T follicular helper cell (primary cell): ENCODE results near the gene YPEL3.
A peak's percentile ranks its signal among the peaks of the same experiment; 100 is the strongest.
"Not testable (repeated sequence)": the region's sequence is repeated elsewhere in the genome, so short reads cannot be mapped to it uniquely, and the experiment has no call there.

Experiments used
- DNase-seq: peaks from one replicate; pipeline ENCODE4 v3.0.0-alpha.2; 2020; ENCODE audit warnings: low read depth
- total RNA-seq, 2 experiments: gene quantifications; one replicate each; lab custom pipeline; 2026; lab: John Stamatoyannopoulos, UW

YPEL3 gene, protein sequence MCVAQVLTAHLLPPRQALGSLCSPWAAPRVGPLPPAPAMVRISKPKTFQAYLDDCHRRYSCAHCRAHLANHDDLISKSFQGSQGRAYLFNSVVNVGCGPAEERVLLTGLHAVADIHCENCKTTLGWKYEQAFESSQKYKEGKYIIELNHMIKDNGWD
- total RNA-seq, result 5.4 to 115 reads per million in 2 experiments

- DNase-seq, result peak; percentile 85
Measured at GRCh38 chr16:30096105-30096861, at the start of gene YPEL3. Gene YPEL3 (minus strand): TSS chr16:30096213. CDS start chr16:30095482, 731 bp downstream.

- no peak for DNase-seq
Measured at GRCh38 chr16:30145657-30146056, 49.6 kb upstream of the YPEL3 start.

DNA sequence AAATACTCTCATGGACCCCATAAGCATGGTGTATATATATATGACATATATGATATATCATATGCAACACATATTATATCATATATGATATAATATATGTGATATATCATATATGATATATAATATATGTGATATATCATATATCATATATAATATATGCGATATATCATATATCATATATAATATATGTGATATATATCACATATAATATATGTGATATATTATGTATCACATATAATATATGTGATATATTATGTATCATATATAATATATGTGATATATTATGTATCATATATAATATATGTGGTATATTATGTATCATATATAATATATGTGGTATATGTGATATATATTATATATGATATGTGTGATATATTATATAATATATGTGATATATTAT lies 48.9 kb upstream of the YPEL3 start:
- DNase-seq, result no peak

- DNase-seq, result no peak
Measured at GRCh38 chr16:30144017-30144416, 48.0 kb upstream of the YPEL3 start.

DNA sequence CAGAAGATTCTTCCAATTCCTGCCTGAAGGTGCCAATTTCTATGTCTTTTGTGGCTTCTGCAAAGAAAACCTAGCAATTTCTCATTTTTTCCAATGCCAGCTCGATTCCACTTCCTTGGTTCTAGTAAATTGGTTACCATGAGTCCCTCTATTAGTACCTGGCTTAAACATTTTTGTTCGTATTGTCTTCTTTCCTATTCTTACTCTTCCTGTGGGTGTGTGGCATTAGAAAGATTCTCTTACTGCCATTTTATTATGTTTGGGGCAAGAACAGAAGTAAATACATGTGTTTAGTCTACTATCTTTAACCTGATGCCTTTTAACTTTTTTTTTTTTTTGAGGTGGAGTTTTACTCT lies 47.3 kb upstream of the YPEL3 start:
- no peak for DNase-seq

DNA sequence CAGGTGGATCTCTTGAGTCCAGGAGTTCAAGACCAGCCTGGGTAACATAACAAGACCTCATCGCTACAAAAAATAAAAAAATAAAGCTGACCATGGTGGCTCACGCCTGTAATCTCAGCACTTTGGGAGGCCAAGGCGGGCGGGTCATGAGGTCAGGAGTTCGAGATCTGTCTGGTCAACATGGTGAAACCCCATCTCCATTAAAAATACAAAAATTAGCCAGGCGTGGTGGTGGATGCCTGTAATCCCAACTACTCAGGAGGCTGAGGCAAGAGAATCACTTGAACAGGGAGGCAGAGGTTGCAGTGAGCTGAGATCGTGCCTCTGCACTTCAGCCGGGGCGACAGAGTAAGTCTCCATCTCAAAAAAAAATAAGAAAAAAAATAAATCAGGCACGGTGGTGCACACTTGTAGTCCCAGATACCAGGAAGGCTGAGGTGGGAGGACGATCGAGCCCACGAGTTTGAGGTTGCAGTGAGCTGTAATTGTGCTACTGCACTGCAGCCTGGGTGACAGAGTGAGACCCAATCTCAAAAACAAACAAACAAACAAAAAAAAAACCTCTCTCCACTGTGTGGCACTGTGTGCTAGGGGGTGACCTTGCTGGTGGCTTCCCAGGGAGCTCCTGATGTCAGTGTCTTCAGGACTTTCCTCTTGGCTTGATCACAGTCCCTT lies 46.8 kb upstream of the YPEL3 start:
- DNase-seq, result no peak

DNA sequence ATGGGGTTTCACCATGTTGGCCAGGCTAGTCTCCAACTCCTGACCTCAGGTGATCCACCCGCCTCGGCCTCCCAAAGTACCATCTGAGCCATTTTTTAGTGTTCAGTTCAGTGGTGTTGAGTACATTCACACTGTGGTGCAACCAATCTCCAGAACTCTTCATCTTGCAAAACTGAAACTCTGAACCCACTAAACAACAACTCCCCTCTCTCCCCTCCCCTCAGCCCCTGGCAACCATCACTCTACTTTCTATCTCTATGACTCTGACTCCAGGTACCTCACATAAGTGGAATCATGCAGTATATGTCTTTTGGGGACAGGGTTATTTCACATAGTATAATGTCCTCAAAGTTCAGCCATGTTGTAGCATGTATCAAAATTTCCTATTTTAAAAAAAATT lies 45.7 kb upstream of the YPEL3 start:
- DNase-seq, result no peak

DNA sequence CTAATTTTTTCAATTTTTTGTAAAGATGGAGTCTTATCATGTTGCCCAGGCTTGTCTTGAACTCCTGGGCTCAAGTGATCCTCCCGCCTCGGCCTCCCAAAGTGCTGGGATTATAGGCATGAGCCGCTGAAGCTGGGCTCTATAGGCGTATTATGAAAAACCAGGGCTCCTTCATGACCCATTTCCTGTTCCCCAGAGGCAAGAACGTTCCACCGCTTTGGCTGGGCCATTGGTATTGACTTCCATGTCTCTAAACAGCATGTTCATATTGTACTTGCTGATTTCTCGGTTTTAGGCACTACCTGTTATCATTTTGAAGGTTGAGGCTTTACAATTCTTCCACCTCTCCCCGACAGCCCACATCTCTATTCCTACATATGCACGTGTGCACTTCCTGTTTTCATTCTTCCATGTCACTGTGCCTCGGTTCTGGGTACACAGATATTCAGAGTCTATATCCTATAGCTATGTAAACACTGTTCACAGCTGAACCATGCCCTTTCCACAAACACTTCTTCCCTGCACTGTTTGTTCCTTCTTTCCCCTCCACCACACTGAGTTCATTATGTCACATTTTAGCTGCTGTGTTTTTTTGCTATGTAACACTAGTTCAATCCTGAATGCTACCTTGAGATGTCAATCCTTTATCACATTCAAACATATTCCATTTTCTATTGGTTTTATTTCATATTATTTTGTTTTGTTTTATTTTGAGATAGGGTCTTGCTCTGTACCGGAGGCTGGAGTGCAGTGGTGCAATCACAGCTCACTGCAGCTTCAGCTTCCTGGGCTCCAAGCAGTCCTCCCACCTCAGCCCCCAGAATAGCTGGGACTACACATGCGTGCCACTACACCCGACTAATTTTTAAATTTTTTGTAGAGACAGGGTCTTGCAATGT lies 43.8 kb upstream of the YPEL3 start:
- no peak for DNase-seq

DNA sequence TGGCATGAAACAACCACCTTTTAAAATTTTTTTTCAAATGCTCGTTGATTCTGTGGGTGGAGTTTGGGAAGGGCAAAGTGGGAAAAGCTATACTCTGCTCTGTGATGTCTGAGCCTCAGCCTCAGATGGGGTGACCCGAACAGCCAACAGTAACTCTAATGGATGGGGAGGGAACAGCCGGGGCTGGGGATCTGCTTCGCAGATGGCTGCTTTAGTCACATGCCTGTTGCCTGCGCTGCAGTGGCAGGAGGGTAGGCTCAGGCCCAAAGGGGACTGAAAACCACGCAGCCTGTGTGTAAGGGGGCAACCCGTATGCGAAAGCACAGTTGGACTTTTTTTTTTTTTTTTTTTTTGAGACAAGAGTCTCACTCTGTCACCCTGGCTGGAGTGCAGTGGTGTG lies 41.9 kb upstream of the YPEL3 start:
- no peak for DNase-seq

GRCh38 chr16:30136971-30137605 lies 41.1 kb upstream of the YPEL3 start:
- DNase-seq, result no peak

DNA sequence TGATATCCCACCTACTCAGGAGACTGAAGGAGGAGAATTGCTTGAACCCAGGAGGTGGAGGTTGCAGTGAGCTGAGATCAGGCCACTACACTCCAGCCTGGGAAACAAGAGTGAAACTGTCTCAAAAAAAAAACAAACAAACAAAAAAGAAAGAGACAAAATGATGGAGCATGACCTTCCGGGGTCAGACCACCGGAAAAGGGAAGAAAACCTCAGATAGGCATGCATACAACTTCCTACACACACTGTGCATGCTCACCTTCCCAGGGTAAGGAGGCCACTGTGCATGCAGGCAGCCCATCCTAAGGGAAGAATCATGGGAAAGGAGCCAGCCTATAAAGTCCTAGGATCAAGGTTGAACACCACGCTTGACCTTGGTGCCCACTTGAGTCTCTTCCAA lies 36.6 kb upstream of the YPEL3 start:
- no peak for DNase-seq

DNA sequence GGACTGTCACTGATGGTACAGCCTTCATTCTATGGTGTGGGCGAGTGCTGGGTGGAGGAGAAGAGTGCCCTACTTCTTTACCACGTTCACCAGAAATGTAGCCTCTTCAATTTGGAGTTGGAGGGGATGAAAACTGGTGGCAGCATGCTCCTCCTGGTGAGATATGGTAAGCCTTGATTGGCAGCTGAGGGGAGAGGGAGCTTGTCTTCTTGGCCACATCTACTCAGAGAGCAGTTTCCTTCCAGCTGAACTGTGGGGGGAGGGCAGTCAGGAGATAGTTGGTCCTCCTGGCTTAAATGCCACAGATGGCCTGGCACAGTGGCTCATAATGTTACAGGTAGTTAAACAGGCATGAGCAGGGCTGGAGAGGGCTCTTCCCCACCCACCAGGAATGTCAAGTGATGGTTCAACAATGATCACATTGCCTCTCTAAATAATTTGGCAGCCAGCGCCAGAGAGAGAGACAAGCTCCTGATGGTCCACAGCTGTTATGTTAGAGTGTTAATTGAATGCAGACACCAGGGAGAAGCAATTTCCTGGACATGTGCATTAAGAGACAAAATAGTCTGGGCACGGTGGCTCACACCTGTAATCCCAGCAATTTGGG lies 36.0 kb upstream of the YPEL3 start:
- DNase-seq, result no peak

GRCh38 chr16:30127993-30128392 lies 32.0 kb upstream of the YPEL3 start:
- DNase-seq, result no peak

DNA sequence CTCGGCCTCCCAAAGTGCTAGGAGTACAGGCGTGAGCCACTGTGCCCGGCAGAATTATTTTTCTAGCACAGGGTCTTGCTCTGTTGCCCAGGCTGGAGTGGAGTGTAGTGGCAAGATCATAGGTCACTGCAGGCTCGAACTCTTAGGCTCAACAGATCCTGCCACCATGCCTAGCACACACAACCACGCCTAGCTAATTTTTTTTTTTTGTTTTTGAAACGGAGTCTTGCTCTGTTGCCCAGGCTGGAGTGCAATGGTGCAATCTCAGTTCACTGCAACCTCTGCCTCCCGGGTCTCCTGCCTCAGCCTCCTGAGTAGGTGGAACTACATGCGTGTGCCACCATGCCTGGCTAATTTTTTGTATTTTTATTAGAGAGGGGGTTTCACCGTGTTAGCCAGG lies 29.7 kb upstream of the YPEL3 start:
- DNase-seq, result not testable (repeated sequence)

- no peak for DNase-seq
Measured at GRCh38 chr16:30124985-30125379, 29.0 kb upstream of the YPEL3 start.

- no peak for DNase-seq
Measured at GRCh38 chr16:30122604-30123160, 26.7 kb upstream of the YPEL3 start.

GRCh38 chr16:30121741-30122571 lies 25.9 kb upstream of the YPEL3 start:
- no peak for DNase-seq

DNA sequence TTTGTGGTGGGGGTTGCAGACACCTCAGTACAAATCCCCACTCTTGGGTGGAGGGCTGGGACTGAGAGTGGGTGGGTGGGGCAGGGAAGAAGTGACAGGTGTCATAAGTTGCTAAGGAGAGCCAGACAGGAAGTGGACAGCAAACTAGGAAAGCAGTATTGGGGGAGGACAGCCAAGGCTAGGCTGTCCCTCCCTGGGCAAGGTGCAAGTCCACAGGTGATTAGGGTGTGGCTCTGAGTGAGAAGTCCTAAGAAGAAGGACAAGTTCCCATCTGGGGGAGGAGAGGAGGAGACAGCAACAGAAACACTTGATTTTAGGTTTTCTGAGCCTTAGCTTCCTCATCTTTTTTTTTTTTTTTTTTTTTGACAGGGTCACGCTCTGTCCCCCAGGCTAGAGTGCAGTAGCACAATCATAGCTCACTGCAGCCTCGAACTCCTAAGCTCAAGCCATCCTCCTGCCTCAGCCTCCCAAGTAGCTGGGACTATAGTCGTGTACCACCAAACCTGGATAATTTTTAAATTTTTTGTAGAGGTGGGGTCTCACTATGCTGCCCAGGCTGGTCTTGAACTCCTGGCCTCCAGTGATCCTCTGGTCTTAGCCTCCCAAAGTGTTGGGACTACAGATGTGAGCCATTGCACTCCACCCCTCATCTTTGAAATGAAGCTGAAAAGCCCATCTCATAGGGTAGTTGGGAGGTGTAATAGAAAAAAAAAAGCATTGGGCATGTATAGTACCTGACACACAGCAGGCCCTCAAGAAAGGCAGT lies 24.5 kb upstream of the YPEL3 start:
- no peak for DNase-seq

- DNase-seq, result no peak
Measured at GRCh38 chr16:30119428-30119827, 23.4 kb upstream of the YPEL3 start.
